SJSA1 (cell line): ENCODE data around the gene GPSM1. TPM values are rescaled to one million over a fixed set of nuclear protein-coding genes. Genes with fewer than 3 reads are reported as not detected.

Source experiments
- DNase-seq, 2 experiments: peaks; one replicate each; pipeline ENCODE4 v3.0.0-alpha.2; 2015 to 2020; ENCODE audit warnings: low spot score in 2 of 2, low read depth in 1 of 2
- H3K27ac ChIP-seq: fragments of 250-450 bp; sonication (Bioruptor Pico); 2 replicates; pipeline ENCODE4 v1.5.1; 2020; ENCODE audit warnings: mild to moderate bottlenecking, moderate library complexity
- H3K27me3 ChIP-seq: fragments of 250-450 bp; sonication (Bioruptor Pico); replicated peaks from 2 replicates; pipeline ENCODE4 v1.5.1; 2020; ENCODE audit warnings: mild to moderate bottlenecking, moderate library complexity
- H3K36me3 ChIP-seq: fragments of 250-450 bp; sonication (Bioruptor Pico); 2 replicates; pipeline ENCODE4 v1.5.1; 2020; ENCODE audit warnings: mild to moderate bottlenecking
- H3K4me1 ChIP-seq: fragments of 250-450 bp; sonication (Bioruptor Pico); replicated peaks from 2 replicates; pipeline ENCODE4 v1.6.1; 2021; ENCODE audit warnings: mild to moderate bottlenecking
- H3K4me3 ChIP-seq: fragments of 250-450 bp; sonication (Bioruptor Pico); 2 replicates; pipeline ENCODE4 v1.5.1; 2020; ENCODE audit warnings: mild to moderate bottlenecking
- H3K9me3 ChIP-seq: fragments of 250-450 bp; sonication (Bioruptor Pico); replicated peaks from 2 replicates; pipeline ENCODE4 v1.5.1; 2020; ENCODE audit warnings: mild to moderate bottlenecking
- total RNA-seq: library from RNA; depleted of rRNA; stranded (reverse); fragments of >200 nt; shearing (Covaris generic); gene quantifications from 2 replicates; pipeline ENCODE4 v1.2.3, GENCODE V29; 2014

GPSM1 gene
- total RNA-seq, 1 experiment from 2014 or later = 90.4 TPM

GRCh38 chr9:136331030-136331429, 3.7 kb downstream of the GPSM1 start:
- no peak for DNase-seq
- Histone ChIP-seq H3K4me3 (no peak overlapping the region), H3K36me3 (peaks cover 69% of the 10 kb centered on the region), H3K4me1 (peaks cover 70% of the 10 kb centered on the region), H3K27ac (no peak overlapping the region), H3K9me3 (no peaks in the 10 kb centered on the region), H3K27me3 (no peaks in the 10 kb centered on the region)

- H3K36me3 ChIP-seq = peaks cover 74% of the 10 kb centered on the region
- H3K9me3 ChIP-seq = no peaks in the 10 kb centered on the region
- H3K27me3 ChIP-seq = no peaks in the 10 kb centered on the region
- peaks cover 71% of the 10 kb centered on the region for H3K4me1 ChIP-seq
- no peak overlapping the region for H3K4me3 ChIP-seq
- H3K27ac ChIP-seq = no peak overlapping the region
- DNase-seq = no peak
Measured at GRCh38 chr9:136331556-136332481, 4.5 kb downstream of the GPSM1 start.

- peaks cover 75% of the 10 kb centered on the region for H3K4me1 ChIP-seq
- no peaks in the 10 kb centered on the region for H3K27me3 ChIP-seq
- no peak for DNase-seq
- H3K4me3 ChIP-seq = no peak overlapping the region
- no peak overlapping the region for H3K27ac ChIP-seq
- no peaks in the 10 kb centered on the region for H3K9me3 ChIP-seq
- peaks cover 81% of the 10 kb centered on the region for H3K36me3 ChIP-seq
Measured at GRCh38 chr9:136332482-136332983, 5.2 kb downstream of the GPSM1 start.

- Histone ChIP-seq H3K27me3 (no peaks in the 10 kb centered on the region), H3K4me3 (no peak overlapping the region), H3K9me3 (no peaks in the 10 kb centered on the region), H3K36me3 (peaks cover 85% of the 10 kb centered on the region), H3K4me1 (peaks cover 79% of the 10 kb centered on the region), H3K27ac (no peak overlapping the region)
- DNase-seq = no peak
Measured at GRCh38 chr9:136333045-136333444, 5.7 kb downstream of the GPSM1 start.

GRCh38 chr9:136333486-136333885, 6.1 kb downstream of the GPSM1 start:
- no peak overlapping the region for H3K27ac ChIP-seq
- peaks cover 79% of the 10 kb centered on the region for H3K4me1 ChIP-seq
- H3K27me3 ChIP-seq = no peaks in the 10 kb centered on the region
- no peaks in the 10 kb centered on the region for H3K9me3 ChIP-seq
- DNase-seq = no peak
- H3K4me3 ChIP-seq = no peak overlapping the region
- H3K36me3 ChIP-seq = peaks cover 85% of the 10 kb centered on the region

- Histone ChIP-seq H3K36me3 (peaks cover 86% of the 10 kb centered on the region), H3K4me3 (no peak overlapping the region), H3K4me1 (peaks cover 77% of the 10 kb centered on the region), H3K27ac (no peak overlapping the region; the same call in 1 of the 2 replicates), H3K9me3 (no peaks in the 10 kb centered on the region), H3K27me3 (no peaks in the 10 kb centered on the region)
- DNase-seq = no peak
Measured at GRCh38 chr9:136334541-136334940, 7.2 kb downstream of the GPSM1 start.

- H3K4me1 ChIP-seq = peaks cover 69% of the 10 kb centered on the region
- no peaks in the 10 kb centered on the region for H3K27me3 ChIP-seq
- no peaks in the 10 kb centered on the region for H3K9me3 ChIP-seq
- no peak for DNase-seq
- no peak overlapping the region for H3K4me3 ChIP-seq
- H3K36me3 ChIP-seq = peaks cover 89% of the 10 kb centered on the region
- H3K27ac ChIP-seq = no peak overlapping the region; the same call in none of the 2 replicates
Measured at GRCh38 chr9:136335296-136336155, 8.2 kb downstream of the GPSM1 start.

GRCh38 chr9:136336156-136336870, 9.0 kb downstream of the GPSM1 start:
- Histone ChIP-seq H3K4me3 (peak overlapping the region; percentile 2; the same call in 1 of the 2 replicates), H3K36me3 (peaks cover 89% of the 10 kb centered on the region), H3K27ac (peak overlapping the region; percentile 42), H3K27me3 (no peaks in the 10 kb centered on the region), H3K9me3 (no peaks in the 10 kb centered on the region), H3K4me1 (peaks cover 65% of the 10 kb centered on the region)
- DNase-seq = peak; percentile 84 to 95

- H3K36me3 ChIP-seq = peaks cover 89% of the 10 kb centered on the region
- H3K4me3 ChIP-seq = peak overlapping the region; percentile 2; the same call in 1 of the 2 replicates
- DNase-seq = no peak
- no peaks in the 10 kb centered on the region for H3K27me3 ChIP-seq
- H3K27ac ChIP-seq = peak overlapping the region; percentile 42
- H3K9me3 ChIP-seq = no peaks in the 10 kb centered on the region
- peaks cover 62% of the 10 kb centered on the region for H3K4me1 ChIP-seq
Measured at GRCh38 chr9:136336881-136337280, 9.5 kb downstream of the GPSM1 start.

GRCh38 chr9:136337416-136338395, 10.4 kb downstream of the GPSM1 start:
- DNase-seq = peak; percentile 60 to 76
- no peaks in the 10 kb centered on the region for H3K9me3 ChIP-seq
- H3K4me3 ChIP-seq = no peak overlapping the region
- H3K4me1 ChIP-seq = peaks cover 62% of the 10 kb centered on the region
- peak overlapping the region; percentile 42 for H3K27ac ChIP-seq
- H3K36me3 ChIP-seq = peaks cover 91% of the 10 kb centered on the region
- H3K27me3 ChIP-seq = no peaks in the 10 kb centered on the region

- no peak overlapping the region for H3K4me3 ChIP-seq
- peaks cover 92% of the 10 kb centered on the region for H3K36me3 ChIP-seq
- H3K4me1 ChIP-seq = peaks cover 58% of the 10 kb centered on the region
- H3K27ac ChIP-seq = no peak overlapping the region
- DNase-seq = no peak
- H3K9me3 ChIP-seq = no peaks in the 10 kb centered on the region
- no peaks in the 10 kb centered on the region for H3K27me3 ChIP-seq
Measured at GRCh38 chr9:136338511-136338910, 11.2 kb downstream of the GPSM1 start.

GRCh38 chr9:136339173-136339957, 12.0 kb downstream of the GPSM1 start:
- peak in 1 of 2 experiments; percentile 45 for DNase-seq
- no peak overlapping the region for H3K27ac ChIP-seq
- peaks cover 50% of the 10 kb centered on the region for H3K4me1 ChIP-seq
- H3K27me3 ChIP-seq = no peaks in the 10 kb centered on the region
- H3K36me3 ChIP-seq = peaks cover 90% of the 10 kb centered on the region
- no peak overlapping the region for H3K4me3 ChIP-seq
- no peaks in the 10 kb centered on the region for H3K9me3 ChIP-seq
